Activated CD8-positive, alpha-beta T cell treated with anti-CD3 and anti-CD28 coated beads, Interleukin-2, amount 10 ng/mL, durations not matched to agents 7 days and 5 days (primary cell): ENCODE data around the gene MCRS1. TPM values are rescaled to one million over a fixed set of nuclear protein-coding genes. Genes with fewer than 3 reads are reported as not detected.
"Not testable (repeated sequence)": the region's sequence is repeated elsewhere in the genome, so short reads cannot be mapped to it uniquely, and the experiment has no call there.

Experiments
- ATAC-seq: fragments of 150-1000 bp; cut with Tn5 transposase; one replicate; pipeline ENCODE4 v1.10.0; 2021; ENCODE audit warnings: moderate library complexity
- CTCF ChIA-PET: fragments of 350-600 bp; sonication (Branson Sonifier 250); formaldehyde crosslinking; loops from one replicate; lab custom pipeline; 2021; ENCODE audit warnings: antibody characterized with exemption; lab: Charles Lee
- POLR2A ChIA-PET: fragments of 350-600 bp; sonication (Branson Sonifier 250); formaldehyde crosslinking; loops from one replicate; lab custom pipeline; 2021; ENCODE audit warnings: antibody characterized with exemption; lab: Charles Lee
- DNase-seq: peaks from one replicate; pipeline ENCODE4 v3.0.0-alpha.2; 2020
- H3K27ac Mint-ChIP-seq: one replicate; pipeline ENCODE4 v1.8.0; 2021; ENCODE audit warnings: mild to moderate bottlenecking, mixed read lengths
- H3K27me3 Mint-ChIP-seq: one replicate; pipeline ENCODE4 v1.8.0; 2021; ENCODE audit warnings: low read depth, mixed read lengths
- H3K36me3 Mint-ChIP-seq: one replicate; pipeline ENCODE4 v1.8.0; 2021; ENCODE audit warnings: low read depth, mixed read lengths
- H3K4me1 Mint-ChIP-seq: one replicate; pipeline ENCODE4 v1.8.0; 2021; ENCODE audit warnings: low read depth, mixed read lengths
- H3K4me3 Mint-ChIP-seq: one replicate; pipeline ENCODE4 v1.8.0; 2021; ENCODE audit warnings: mild to moderate bottlenecking, mixed read lengths
- H3K9me3 Mint-ChIP-seq: one replicate; pipeline ENCODE4 v1.8.0; 2022; ENCODE audit warnings: mixed read lengths; ENCODE audit not compliant: insufficient read depth
- total RNA-seq, 2 experiments: library from RNA; stranded (reverse); gene quantifications; one replicate each; pipeline ENCODE4 v1.2.3, GENCODE V29; 2021

The MCRS1 gene, protein sequence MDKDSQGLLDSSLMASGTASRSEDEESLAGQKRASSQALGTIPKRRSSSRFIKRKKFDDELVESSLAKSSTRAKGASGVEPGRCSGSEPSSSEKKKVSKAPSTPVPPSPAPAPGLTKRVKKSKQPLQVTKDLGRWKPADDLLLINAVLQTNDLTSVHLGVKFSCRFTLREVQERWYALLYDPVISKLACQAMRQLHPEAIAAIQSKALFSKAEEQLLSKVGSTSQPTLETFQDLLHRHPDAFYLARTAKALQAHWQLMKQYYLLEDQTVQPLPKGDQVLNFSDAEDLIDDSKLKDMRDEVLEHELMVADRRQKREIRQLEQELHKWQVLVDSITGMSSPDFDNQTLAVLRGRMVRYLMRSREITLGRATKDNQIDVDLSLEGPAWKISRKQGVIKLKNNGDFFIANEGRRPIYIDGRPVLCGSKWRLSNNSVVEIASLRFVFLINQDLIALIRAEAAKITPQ
- 10 to 100 TPM; 85.9 to 86.1 TPM for total RNA-seq

DNA sequence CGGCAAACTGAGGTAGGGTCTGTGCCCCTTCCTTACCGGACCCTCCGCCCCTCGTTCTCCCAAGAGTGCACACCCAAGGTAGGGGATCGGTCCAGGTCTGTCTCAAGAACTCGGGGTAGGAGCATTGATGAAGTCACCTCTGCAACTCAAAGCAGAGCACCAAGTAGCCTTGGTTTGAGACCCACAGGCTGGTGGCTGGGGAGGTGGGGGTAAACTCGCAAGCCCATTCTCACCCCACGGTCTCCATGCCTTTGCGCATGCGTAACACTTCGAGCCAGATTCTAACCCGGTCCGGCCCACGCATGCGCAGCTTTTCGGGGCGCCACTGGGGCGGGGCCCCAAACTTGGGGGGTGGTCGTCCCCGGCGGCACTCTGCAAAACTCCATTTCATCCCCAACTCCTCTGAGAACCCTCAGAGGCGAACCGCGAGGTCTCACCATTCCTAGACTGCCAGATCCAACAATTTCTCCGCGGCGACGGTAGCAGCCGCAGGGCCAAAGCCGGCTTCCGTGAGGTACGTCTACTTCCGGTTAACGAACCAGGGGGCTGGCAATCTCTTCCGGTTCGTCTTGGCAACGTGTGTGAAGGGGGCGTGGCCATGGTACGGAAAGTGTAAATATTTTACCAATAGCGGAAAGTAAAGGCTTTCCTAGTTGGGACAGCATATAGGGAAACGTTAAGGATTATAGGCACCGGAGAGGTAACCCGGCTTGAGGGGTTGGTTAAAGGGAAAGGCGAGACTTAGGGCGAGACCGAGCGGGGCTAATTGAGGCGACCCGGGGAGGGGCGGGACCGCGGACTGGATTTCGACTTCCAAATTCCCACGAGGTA is at the start of gene MCRS1:
MCRS1 (minus strand) TSS at position 532 of the 831 bp plus-strand sequence. CDS start 1,411 bp downstream, outside the sequence.
- ChIA-PET POLR2A (interaction anchor here (0.6 to 1.5 kb wide), 12 partner anchors 12 to 457 kb away, joined by 3 to 9 read pairs (median 4); partner anchors contain the start of genes RACGAP1, SPATS2, TMBIM6 and TUBA1B), CTCF (interaction anchor here (0.6 to 4.6 kb wide), 11 partner anchors 12 to 209 kb away, joined by 3 to 41 read pairs (median 4); partner anchors contain the start of genes PRPF40B, SPATS2 and TMBIM6)
- peak; percentile 78 for ATAC-seq
- Mint-ChIP-seq H3K9me3 (no peaks in the 10 kb centered on the region), H3K36me3 (peaks cover 27% of the 10 kb centered on the region), H3K27ac (peak within 1 kb of the TSS; percentile 98), H3K4me1 (peaks cover 68% of the 10 kb centered on the region), H3K4me3 (peak within 1 kb of the TSS; percentile 94), H3K27me3 (no peaks in the 10 kb centered on the region)
- peak; percentile 94 for DNase-seq

GRCh38 chr12:49616533-49617219 is 48.7 kb upstream of the MCRS1 start:
- no peaks in the 10 kb centered on the region for H3K9me3 Mint-ChIP-seq
- CTCF ChIA-PET: no interaction called here
- DNase-seq: no peak

DNA sequence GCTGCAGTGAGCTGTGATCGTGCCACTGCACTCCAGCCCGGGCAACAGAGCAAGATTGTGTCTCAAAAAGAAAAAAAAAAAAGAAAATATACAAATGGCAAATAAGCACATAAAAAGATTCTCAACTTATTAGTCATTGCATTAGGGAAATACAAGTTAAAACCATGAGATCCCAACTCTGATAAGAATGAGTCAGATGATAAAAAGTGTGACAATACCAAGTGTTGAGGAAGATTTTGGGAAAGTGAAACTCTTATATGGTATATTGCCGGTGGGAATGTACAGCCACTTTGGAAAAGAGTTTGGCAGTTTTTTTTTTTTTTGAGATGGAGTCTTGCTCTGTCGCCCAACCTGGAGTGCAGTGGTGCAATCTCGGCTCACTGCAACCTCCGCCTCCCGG is 47.8 kb upstream of the MCRS1 start:
- no peak for ATAC-seq
- H3K27ac Mint-ChIP-seq: no peak overlapping the region
- DNase-seq: no peak
- no peak overlapping the region for H3K4me3 Mint-ChIP-seq
- peaks cover 7% of the 10 kb centered on the region for H3K4me1 Mint-ChIP-seq
- H3K36me3 Mint-ChIP-seq: peaks cover 2% of the 10 kb centered on the region
- ChIA-PET CTCF (interaction anchor here (1.3 kb wide), 1 partner anchor 147 kb away, joined by 4 read pairs; no protein-coding TSS in a partner anchor), POLR2A (no interaction called here)
- no peaks in the 10 kb centered on the region for H3K9me3 Mint-ChIP-seq
- peaks cover 21% of the 10 kb centered on the region for H3K27me3 Mint-ChIP-seq

More at GRCh38 chr12:49616533-49617219, 48.7 kb upstream of the MCRS1 start:
- peaks cover 2% of the 10 kb centered on the region for H3K36me3 Mint-ChIP-seq
- no peak for ATAC-seq
- H3K27ac Mint-ChIP-seq: no peak overlapping the region
- peaks cover 17% of the 10 kb centered on the region for H3K4me1 Mint-ChIP-seq
- no peak overlapping the region for H3K4me3 Mint-ChIP-seq
- POLR2A ChIA-PET: no interaction called here
- peaks cover 24% of the 10 kb centered on the region for H3K27me3 Mint-ChIP-seq

- H3K27ac Mint-ChIP-seq: no peak overlapping the region
- H3K27me3 Mint-ChIP-seq: peaks cover 6% of the 10 kb centered on the region
- no peak for DNase-seq
- no peak overlapping the region for H3K4me3 Mint-ChIP-seq
- H3K9me3 Mint-ChIP-seq: peaks cover 5% of the 10 kb centered on the region
- ATAC-seq: no peak
- ChIA-PET POLR2A (no interaction called here), CTCF (interaction anchor here (1.1 kb wide), 1 partner anchor 245 kb away, joined by 3 read pairs; the partner anchor contains the start of gene SPATS2)
- peaks cover 5% of the 10 kb centered on the region for H3K36me3 Mint-ChIP-seq
- H3K4me1 Mint-ChIP-seq: peaks cover 7% of the 10 kb centered on the region
These were observed 44.3 kb upstream of the MCRS1 start for GRCh38 chr12:49612210-49612609.

DNA sequence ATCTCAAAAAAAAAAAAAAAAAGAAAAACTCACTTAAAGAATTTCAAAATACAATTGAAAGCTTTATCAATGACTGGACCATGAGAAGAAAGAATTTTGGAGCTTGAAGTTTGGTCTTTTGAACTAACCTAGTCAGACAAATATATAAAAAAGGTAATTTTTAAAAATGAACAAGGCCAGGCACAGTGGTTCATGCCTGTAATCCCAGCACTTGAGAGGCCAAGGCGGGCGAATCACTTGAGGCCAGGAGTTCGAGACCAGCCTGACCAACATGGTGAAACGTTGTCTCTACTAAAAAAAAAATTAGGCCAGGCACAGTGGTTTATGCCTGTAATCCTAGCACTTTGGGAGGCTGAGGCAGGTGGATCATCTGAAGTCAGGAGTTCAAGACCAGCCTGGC is 42.8 kb upstream of the MCRS1 start:
- CTCF ChIA-PET, H3K4me1 Mint-ChIP-seq, H3K27me3 Mint-ChIP-seq, H3K36me3 Mint-ChIP-seq, H3K4me3 Mint-ChIP-seq, H3K27ac Mint-ChIP-seq, H3K9me3 Mint-ChIP-seq, POLR2A ChIA-PET, DNase-seq, ATAC-seq: not testable (repeated sequence)

DNA sequence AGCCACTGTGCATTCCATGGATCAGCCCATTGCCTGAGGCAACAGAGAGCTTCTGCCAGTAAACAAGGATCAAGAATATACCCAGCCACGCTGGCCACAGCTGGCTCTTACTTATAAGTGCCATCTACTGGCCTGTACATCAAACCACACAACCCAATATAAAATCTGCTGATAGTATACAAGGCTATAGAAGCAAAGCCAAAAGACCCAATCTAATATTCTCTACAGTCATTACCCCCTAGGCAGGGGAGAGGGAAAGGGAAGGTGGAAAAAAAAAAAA is 41.9 kb upstream of the MCRS1 start:
- ATAC-seq (no peak), DNase-seq (no peak)
- no peak overlapping the region for H3K27ac Mint-ChIP-seq
- CTCF ChIA-PET: no interaction called here
- H3K9me3 Mint-ChIP-seq: peaks cover 5% of the 10 kb centered on the region
- H3K4me1 Mint-ChIP-seq: peaks cover 8% of the 10 kb centered on the region
- H3K4me3 Mint-ChIP-seq: no peak overlapping the region
- POLR2A ChIA-PET: no interaction called here
- H3K36me3 Mint-ChIP-seq: peaks cover 5% of the 10 kb centered on the region
- peaks cover 3% of the 10 kb centered on the region for H3K27me3 Mint-ChIP-seq

DNA sequence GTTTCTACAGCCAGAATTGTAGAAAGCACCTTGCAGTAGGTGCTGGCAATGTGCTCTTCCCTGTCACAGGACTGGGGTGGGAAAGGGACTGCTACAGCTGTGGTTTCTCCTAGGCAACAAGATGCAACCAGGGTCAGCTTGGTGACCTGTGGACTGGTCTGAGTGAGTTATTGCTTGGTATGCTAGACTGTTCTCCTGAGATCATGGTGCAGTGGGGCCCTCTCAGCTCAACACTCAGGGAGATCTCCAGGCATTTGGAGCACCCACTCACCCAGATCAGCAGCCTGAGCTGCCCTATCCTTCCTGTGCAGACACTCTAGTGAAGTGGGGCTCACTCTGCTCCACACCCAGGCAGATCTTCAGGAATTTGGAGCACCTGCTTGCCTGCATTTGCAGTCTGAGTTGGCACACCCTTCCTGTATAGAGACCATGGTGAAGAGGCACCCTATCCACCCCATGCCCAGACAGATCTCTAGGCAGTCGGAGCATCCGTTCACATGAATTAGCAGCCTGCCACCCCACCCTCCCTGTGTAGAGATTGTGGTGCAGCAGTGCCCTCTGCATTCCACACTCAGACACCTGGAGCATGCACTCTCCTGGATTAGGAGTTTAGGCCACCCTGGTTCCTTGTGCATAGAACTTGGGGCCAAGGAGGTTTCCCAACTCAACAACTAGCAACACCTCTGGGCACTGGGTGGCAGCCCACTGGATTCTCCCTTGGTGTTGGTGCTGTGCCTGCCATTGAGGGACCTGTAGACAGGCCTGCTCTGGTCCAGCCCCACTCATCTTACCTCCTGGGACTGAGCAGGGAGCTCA is 41.3 kb upstream of the MCRS1 start:
- Mint-ChIP-seq H3K36me3 (peaks cover 5% of the 10 kb centered on the region), H3K9me3 (peaks cover 5% of the 10 kb centered on the region), H3K27me3 (peaks cover 3% of the 10 kb centered on the region), H3K4me1 (peaks cover 8% of the 10 kb centered on the region), H3K27ac (no peak overlapping the region), H3K4me3 (no peak overlapping the region)
- POLR2A ChIA-PET: interaction anchor here (0.5 kb wide), 1 partner anchor 369 kb away, joined by 3 read pairs; no protein-coding TSS in a partner anchor
- DNase-seq (no peak), ATAC-seq (no peak)
- CTCF ChIA-PET: no interaction called here

DNA sequence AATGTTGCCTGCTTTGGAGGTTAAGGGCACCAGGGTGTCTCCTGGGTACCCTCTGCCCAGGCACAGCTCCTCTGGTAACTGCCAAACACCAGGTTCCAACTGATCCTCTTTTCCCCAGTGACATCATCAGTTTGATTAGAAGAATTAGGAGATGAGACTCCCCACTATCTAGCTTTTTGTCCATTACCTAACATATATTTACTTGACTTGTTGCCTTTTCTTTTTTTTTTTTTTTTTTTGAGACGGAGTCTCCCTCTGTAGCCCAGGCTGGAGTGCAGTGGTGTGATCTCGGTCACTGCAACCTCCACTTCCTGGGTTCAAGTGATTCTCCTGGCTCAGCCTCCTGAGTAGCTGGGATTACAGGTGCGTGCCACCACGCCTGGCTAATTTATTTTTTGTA is 37.6 kb upstream of the MCRS1 start, which contains the start of gene FAM186B:
FAM186B (minus strand) TSS at position 101 of the 400 bp plus-strand sequence. CDS start 162 bp downstream, outside the sequence.
- H3K4me1 Mint-ChIP-seq, ATAC-seq, H3K4me3 Mint-ChIP-seq, DNase-seq, H3K9me3 Mint-ChIP-seq, H3K36me3 Mint-ChIP-seq, H3K27me3 Mint-ChIP-seq, POLR2A ChIA-PET, H3K27ac Mint-ChIP-seq: not testable (repeated sequence)
- CTCF ChIA-PET: interaction anchor here (0.6 to 1.5 kb wide), 3 partner anchors 172 to 362 kb away, joined by 3 read pairs; no protein-coding TSS in a partner anchor

- CTCF ChIA-PET: interaction anchor here (0.6 to 1.9 kb wide), 6 partner anchors 24 to 363 kb away, joined by 3 to 9 read pairs (median 3); no protein-coding TSS in a partner anchor
- Mint-ChIP-seq H3K27ac (no peak overlapping the region), H3K27me3 (no peaks in the 10 kb centered on the region)
These were observed 36.9 kb upstream of the MCRS1 start for GRCh38 chr12:49604856-49605255.

DNA sequence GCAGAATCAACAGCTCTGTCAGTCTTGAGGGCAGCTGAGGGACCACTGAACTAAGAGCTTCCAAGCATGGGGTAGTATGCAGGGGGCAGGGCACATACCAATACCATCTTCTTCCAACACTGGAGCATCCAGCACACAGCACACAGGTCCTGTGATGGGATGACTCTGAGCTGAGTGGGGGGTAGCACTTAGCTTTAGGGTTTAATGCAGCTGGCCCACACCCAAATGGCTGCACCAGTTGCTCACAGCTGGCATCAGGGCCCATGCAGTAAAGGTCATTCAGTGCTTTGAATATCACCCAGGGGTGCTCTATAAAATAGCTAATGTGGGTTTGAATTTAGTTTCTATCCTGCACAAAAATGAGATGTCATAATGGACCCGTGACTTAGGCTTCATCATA is 35.8 kb upstream of the MCRS1 start:
- H3K36me3 Mint-ChIP-seq: no peaks in the 10 kb centered on the region
- H3K9me3 Mint-ChIP-seq: no peaks in the 10 kb centered on the region
- POLR2A ChIA-PET: no interaction called here
- ATAC-seq: no peak
- H3K4me3 Mint-ChIP-seq: no peak overlapping the region
- H3K4me1 Mint-ChIP-seq: peaks cover 8% of the 10 kb centered on the region
- H3K27me3 Mint-ChIP-seq: no peaks in the 10 kb centered on the region
- CTCF ChIA-PET: interaction anchor here (1.2 to 1.9 kb wide), 4 partner anchors 20 to 256 kb away, joined by 3 to 9 read pairs (median 4); no protein-coding TSS in a partner anchor
- H3K27ac Mint-ChIP-seq: no peak overlapping the region
- no peak for DNase-seq

More at GRCh38 chr12:49604856-49605255, 36.9 kb upstream of the MCRS1 start:
- POLR2A ChIA-PET: no interaction called here
- DNase-seq (no peak), ATAC-seq (no peak)
- no peak overlapping the region for H3K4me3 Mint-ChIP-seq
- H3K9me3 Mint-ChIP-seq: peaks cover under 1% of the 10 kb centered on the region
- H3K36me3 Mint-ChIP-seq: peaks cover 1% of the 10 kb centered on the region
- peaks cover 8% of the 10 kb centered on the region for H3K4me1 Mint-ChIP-seq
